ENCODE results near the gene GDAP2.
A peak's percentile ranks its signal among the peaks of the same experiment; 100 is the strongest.
"Not testable (repeated sequence)": the region's sequence is repeated elsewhere in the genome, so short reads cannot be mapped to it uniquely, and the experiment has no call there.

Gene GDAP2

GRCh38 chr1:117899801-117900200, 29.6 kb downstream of the GDAP2 start:
- no peak for DNase-seq

DNA sequence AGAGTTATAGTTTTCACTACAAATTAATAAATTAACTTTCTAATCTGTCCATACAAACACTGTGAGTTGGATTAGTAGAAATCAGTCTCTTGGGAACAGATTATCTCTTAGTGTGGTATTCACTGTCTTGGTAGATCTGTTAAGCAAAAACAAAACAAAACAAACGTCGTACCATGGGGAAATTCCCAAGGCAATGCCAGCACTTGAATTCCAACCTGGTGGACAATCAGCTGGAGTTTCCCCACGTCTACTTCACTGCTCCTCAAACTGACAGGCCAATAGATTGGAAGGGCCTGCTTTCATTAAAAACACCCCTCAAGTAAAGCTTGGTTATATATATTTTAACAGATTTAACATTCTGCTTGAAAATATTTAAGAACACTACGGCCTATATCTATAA, 31.9 kb downstream of the GDAP2 start:
- no peak for DNase-seq

DNA sequence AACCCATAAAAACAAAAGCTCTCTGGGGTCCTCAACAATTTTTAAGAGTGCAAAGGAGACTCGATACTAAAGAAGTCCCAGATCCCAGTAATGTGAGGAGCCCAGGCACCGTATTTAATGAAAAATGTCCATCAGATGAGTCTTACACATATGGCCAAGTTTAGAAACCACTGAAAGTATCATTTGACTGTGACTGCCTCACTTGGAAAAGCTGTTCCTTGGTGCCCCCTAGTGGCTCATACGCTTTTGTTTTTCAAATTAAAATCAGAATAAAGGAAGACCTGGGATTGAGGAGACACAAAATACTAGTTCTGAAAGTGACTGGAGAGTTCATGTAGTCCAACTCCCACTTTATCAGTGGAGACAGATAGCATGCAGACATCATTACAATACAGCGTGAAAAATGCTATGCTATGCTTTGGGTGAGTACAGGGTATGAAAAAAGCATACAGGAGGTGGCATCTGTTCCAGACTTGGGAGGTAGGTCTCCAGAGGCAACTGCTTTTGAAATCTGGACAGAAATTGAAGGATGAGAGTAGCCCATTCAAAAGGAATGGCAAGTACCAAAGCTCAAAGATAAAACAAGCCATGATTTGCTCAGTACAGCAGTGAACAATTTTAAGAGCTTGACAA, 33.8 kb downstream of the GDAP2 start:
- peak; percentile 64 for DNase-seq

GRCh38 chr1:117894078-117894477, 35.3 kb downstream of the GDAP2 start:
- DNase-seq, result no peak

DNA sequence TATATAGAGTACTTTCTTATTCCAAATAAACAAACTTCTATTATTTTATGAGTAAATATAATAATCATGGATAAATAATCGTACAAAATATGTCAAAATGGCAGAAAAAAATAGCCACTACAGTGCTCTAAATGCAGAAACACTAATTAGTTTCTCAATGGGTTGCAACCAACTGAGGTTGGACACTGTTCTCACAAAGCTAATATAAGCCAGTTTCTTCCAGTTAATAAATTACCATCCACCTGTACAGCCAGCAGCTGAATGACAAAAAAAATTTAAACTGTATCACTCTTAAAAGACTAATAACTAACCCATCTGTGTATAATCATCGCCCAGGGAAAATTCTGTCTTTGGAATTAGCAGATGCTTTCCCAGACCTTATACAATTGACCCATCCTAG, 36.9 kb downstream of the GDAP2 start:
- DNase-seq, result no peak

DNA sequence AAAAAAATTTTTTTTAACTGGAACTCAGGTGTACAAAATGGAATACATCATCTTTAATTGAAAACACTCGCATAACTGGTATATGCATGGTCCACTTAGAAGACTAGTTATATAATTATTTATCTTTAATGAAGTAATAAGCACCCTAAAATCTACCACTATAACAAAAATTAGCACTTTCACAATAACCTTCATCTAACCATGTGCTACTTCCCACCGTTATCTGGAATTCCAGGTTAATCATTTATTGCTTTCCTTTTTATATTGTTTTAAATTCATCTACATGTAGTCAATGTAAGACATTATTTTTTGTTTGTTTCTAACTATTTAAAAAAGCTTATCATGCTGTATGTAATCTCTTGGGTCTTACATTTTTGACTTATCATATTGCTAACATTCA, 39.0 kb downstream of the GDAP2 start:
- DNase-seq, result no peak

DNA sequence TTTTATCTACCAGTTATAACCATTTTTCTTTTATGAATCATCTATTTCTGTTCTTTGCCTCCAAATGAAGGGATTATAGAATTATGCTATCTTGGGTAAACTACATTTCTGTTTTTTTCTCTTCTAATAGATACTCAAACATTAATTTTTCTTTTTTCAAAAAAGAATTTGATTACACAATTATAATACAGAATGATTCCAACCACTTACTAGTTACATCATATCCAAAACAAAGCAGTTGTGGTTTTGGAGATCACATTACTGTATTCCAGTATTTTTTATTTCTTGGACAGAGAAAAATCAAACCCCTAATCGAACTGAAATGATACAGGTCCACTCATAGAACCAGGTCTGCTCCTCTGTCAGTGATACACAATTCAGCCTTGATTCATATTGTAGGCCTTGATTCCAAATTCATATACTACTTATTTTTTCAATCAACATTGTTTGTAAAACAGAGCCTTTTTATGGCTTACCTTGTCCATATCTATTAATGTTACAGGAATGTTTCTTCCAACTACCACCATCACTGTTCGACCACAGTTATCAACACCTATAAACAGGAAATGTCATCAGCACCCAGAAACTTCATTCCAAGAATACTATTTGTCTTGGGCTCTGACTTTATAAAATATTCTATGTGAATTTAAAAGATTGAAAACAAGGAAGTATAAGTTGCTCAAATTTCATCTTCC, 43.2 kb downstream of the GDAP2 start:
- DNase-seq, result no peak

DNA sequence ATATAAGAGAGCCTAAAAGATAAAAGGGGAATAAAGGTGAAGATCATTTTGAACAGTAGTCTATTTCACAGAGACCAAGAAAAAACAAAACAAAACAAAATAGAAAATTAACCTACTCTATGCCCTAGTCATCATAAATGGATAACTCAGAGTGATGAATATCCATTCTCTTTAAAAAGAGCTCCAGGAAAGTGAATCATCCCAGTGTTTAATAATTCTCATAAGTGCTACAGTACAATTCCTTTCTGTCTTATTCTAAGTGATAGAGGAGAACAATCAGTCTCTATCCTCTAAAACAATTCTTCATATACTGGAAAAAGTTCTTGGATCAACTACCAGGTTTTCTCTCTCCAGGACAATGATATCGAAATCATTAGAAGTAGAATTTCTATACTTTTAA, 45.8 kb downstream of the GDAP2 start:
- no peak for DNase-seq

DNA sequence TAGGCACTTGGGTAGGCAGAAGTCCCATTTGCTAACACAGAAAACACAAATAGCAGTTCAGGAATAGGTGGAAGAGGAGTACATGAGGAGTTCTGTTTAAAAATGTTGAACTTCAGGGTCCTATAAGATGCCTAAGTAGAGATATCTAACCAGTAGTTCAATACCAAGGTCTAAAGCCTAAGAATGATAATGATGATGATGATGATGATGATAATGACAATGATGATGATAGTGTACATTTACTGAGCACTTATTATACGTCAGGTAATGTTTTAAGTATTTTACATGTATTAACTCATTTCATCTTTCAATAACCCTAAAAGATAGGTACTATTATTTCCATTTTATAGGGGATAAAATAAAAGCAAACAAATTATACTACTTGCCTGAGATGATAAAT, 50.1 kb downstream of the GDAP2 start:
- no peak for DNase-seq

DNA sequence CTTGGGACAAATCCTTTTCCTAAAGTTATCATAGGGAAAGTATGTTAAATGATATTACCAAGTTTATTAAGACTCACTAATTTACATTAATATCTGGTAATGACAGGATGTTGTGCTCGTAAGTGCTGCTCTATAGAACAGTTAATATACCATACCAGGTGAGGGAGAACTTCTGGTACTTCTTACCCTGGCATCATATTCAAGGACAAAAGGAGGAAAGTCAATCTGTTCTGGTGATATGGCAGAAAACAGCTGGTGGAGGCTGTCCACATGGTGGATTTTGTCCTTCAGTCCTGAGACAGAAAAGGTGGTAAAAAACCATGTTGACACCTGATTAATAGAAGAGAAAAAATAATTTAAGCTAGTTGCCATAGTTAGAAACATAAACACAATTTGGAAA, 51.6 kb downstream of the GDAP2 start:
- no peak for DNase-seq

DNA sequence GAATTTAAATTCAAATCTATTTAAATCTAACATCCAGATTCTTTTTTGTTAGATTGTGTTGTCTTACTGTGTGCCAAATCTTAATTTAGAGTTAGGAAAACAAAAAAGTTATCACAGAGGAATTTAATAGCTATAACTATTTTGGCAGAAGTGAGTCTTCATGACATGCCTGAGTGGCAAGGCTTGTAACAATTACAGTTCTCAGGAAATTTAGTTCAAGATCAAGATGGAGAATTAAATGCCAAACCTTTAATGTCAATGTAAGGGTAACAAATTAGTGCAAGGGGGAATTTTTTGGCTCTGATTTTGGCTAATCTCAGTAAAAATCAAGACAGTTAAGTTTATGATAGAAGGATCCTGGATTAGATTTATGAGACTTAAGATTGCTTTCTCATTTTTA, 58.4 kb downstream of the GDAP2 start:
- no peak for DNase-seq

- DNase-seq, result no peak
Measured at GRCh38 chr1:117861694-117862093, 67.7 kb downstream of the GDAP2 start.

- no peak for DNase-seq
Measured at GRCh38 chr1:117860896-117861610, 68.4 kb downstream of the GDAP2 start.

DNA sequence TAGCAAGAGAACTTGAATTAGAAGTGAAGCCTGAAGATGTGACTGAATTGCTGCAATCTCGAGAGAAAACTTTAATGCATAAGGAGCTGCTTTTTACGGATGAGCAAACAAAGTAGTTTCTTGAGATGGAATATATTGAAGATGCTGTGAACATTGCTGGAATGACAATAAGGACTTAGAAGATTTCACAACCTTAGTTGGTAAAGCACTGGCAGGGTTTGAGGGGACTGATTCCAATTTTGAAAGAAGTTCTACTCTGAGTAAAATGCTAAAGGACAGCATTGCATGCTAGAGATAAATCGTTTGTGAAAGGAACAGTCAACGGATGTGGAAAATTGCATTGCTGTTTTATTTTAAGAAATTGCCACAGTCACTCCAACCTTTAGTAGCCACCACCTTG, 69.5 kb downstream of the GDAP2 start:
- no peak for DNase-seq

DNA sequence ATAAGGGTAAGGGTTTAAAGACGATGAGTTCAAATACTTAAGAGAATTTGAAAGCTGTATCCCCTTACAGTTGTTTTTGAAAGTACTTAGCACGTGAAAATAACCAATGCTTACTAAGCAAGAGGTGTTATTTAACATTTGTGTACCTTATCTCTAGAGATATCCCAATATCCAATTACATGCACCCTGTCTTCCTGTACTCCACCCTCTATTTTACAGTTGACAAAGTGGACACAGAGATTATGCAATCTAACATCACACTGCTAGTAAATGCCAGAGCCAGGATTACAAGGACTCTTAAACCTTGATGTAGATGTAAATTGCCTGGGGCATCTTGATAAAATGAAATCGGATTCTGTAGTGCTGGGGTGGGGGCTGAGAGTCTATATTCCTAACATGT, 72.0 kb downstream of the GDAP2 start:
- peak; percentile 29 for DNase-seq

GRCh38 chr1:117852853-117853553, 76.4 kb downstream of the GDAP2 start:
- DNase-seq, result no peak

- no peak for DNase-seq
Measured at GRCh38 chr1:117851687-117852086, 77.7 kb downstream of the GDAP2 start.

- no peak for DNase-seq
Measured at GRCh38 chr1:117846674-117847425, 82.6 kb downstream of the GDAP2 start.

DNA sequence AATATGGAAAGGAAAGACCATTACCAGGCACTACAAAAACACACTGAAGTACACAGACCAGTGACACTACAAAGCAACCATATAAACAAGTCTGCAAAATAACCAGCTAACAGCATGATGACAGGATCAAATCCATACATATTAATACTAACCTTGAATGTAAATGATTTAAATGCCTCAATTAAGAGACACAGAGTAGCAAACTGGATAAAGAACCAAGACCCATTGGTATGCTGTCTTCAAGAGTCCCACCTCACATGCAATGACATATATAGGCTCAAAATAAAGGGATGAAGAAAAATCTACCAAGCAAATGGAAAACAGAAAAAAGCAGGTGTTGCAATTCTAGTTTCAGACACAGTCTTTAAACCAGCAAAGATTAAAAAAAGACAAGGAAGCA, 84.9 kb downstream of the GDAP2 start:
- DNase-seq, result not testable (repeated sequence)

- no peak for DNase-seq
Measured at GRCh38 chr1:117843791-117844190, 85.6 kb downstream of the GDAP2 start.

DNA sequence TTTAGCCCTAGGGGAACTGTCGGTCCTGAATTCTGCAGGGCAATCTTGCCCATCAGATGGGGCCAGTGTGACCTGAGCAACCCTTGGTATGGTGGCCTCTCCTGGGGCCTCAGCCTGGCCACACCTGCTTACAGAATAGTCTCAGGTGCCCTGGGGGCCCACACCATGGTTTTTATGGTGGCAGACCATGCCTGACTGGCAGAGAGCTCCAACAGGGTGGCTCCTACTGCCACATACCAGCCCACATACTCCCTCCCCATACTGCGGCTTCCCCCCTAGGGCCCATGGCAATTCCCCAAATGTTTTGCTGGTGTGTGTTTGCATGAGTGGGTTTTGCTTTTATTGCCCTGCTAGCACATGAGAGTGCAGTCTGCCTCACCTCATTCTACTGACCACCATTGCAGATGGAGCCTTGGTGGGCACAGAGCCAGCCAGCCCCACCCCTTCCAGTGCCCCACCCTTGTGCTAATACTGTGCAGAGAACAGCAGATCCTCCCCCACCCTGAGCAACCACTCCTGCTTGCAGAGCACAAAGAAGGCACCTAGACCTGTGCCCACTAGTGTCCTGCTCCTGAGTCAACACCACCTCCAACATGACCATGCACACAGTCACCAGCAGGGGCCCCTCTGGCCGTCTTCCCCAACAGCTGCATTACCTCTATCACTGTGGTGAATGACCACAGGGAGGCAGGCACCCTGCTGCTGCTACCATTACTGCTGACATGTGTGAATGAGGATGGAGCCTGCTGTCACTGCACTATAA, 86.8 kb downstream of the GDAP2 start:
- DNase-seq, result no peak

- DNase-seq, result no peak
Measured at GRCh38 chr1:117841117-117841650, 88.2 kb downstream of the GDAP2 start.
